H7 (cell line): Measurements from ENCODE around the gene CPPED1. TPM values are rescaled to one million over a fixed set of nuclear protein-coding genes. Genes with fewer than 3 reads are reported as not detected.

Experiments
- DNase-seq: peaks from one replicate; pipeline ENCODE4 v3.0.0; 2012
- H3K27me3 ChIP-seq: 2 replicates; pipeline ENCODE4 v1.6.0; 2011; ENCODE audit warnings: mild to moderate bottlenecking, low read length; ENCODE audit not compliant: control insufficient read depth, insufficient read depth
- H3K36me3 ChIP-seq: replicated peaks from 2 replicates; pipeline ENCODE4 v1.5.1; 2011; ENCODE audit warnings: low read length; ENCODE audit not compliant: control insufficient read depth, insufficient read depth
- H3K4me3 ChIP-seq: 2 replicates; pipeline ENCODE4 v1.5.1; 2011; ENCODE audit warnings: low read depth, mild to moderate bottlenecking, control low read depth, low read length, moderate library complexity; ENCODE audit not compliant: insufficient read depth
- total RNA-seq: library from RNA; depleted of rRNA; stranded (reverse); fragments of >200 nt; shearing (Covaris generic); gene quantifications from 2 replicates; pipeline ENCODE4 v1.2.3, GENCODE V29; 2014

CPPED1 gene
- total RNA-seq, 1 experiment from 2014 or later = 5.8 TPM

GRCh38 chr16:12680531-12680930 is 123.2 kb downstream of the CPPED1 start:
- Histone ChIP-seq H3K4me3 (no peak overlapping the region), H3K36me3 (no peaks in the 10 kb centered on the region), H3K27me3 (no peaks in the 10 kb centered on the region)
- peak; percentile 47 for DNase-seq

DNA sequence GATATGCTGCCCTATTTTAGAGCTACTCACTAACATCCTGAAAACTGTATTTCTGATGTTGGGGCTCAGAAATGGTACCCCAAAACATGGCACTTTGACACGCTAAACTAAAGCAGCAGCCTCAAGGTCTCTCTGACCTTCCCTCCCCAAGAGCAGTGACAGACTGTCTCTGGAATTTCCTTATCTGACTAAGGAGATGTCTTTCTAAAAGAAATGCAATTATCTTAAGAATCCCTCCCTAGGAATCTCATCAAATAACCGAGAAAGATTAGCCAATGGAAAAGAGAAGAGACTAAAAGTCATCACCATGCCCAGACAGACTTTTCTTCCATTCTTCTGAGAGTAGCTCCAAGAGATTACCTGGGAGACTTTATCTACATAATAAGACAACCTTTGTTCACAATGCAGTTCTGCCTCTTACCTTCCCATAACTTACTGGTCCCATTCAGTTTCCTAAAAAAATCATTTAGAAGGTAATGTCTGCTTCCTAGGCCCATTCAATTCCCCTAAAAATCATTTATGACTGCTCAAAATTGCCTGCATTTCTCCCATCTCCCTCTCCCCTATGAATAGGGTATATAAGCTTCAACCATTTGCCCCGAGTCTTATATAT is 123.9 kb downstream of the CPPED1 start:
- DNase-seq = peak; percentile 21
- no peaks in the 10 kb centered on the region for H3K36me3 ChIP-seq
- no peak overlapping the region for H3K4me3 ChIP-seq
- no peaks in the 10 kb centered on the region for H3K27me3 ChIP-seq

DNA sequence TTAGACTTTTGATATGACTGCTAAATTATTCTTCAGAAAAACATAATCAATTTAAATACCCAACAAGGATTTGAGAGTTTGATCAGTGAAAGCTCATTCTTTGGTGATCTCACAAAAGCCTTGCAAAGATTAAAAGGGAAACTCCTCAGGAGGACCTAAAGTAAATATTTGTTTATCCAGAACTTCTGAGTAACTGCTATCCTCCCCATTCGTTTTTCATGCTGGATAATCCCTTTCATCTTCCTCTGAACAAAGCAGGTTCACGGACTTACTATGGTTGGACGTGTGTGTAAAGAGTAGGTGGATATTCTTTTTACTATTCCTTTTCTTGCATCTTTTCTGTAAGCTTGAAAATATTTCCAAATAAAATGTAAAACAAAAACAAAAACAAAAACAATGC is 124.7 kb downstream of the CPPED1 start:
- Histone ChIP-seq H3K27me3 (no peaks in the 10 kb centered on the region), H3K4me3 (no peak overlapping the region), H3K36me3 (no peaks in the 10 kb centered on the region)
- no peak for DNase-seq

- Histone ChIP-seq H3K36me3 (no peaks in the 10 kb centered on the region), H3K27me3 (no peaks in the 10 kb centered on the region), H3K4me3 (no peak overlapping the region)
- no peak for DNase-seq
Measured at GRCh38 chr16:12677502-12677901, 126.2 kb downstream of the CPPED1 start.

DNA sequence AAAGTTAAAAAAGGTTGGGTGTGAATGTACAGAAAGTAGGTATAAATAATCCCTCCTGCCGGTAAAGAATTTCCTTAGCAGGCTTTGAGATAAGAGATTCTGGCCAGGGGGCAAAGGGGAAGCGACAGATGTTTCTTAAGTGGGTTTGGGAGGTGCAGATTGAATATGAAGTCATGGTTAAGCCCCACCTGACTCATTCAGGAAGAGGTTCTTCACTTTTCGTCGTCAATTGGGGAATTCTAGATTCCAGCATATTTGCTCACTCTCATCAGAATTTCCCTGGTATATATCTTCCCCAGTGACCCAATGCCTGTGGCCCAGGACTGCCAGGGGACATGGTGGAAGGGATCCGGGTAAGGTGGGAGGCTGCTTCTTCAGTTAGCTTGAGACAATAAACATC is 127.8 kb downstream of the CPPED1 start:
- Histone ChIP-seq H3K27me3 (no peaks in the 10 kb centered on the region), H3K4me3 (no peak overlapping the region), H3K36me3 (no peaks in the 10 kb centered on the region)
- DNase-seq = no peak

DNA sequence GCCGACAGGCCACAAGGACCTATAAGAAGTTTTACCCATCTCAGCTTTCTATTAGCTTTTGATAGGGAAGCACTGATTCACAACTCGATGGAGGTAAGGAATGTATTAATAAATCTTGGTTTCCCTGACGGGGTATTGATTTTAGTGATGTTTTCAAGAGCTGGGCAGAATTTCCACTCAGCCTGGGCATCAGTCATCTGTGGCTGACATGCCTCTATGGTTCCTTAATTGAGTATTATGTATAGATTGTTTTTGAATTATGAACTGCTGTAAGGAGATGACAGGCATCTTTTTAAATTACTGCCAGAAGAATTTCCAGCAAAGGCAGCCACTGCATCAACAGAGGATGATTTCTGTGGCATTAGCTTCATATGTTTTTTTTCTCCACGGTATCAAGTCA is 128.6 kb downstream of the CPPED1 start:
- no peaks in the 10 kb centered on the region for H3K36me3 ChIP-seq
- no peaks in the 10 kb centered on the region for H3K27me3 ChIP-seq
- no peak for DNase-seq
- H3K4me3 ChIP-seq = no peak overlapping the region

GRCh38 chr16:12674524-12674923 is 129.2 kb downstream of the CPPED1 start:
- no peak for DNase-seq
- H3K36me3 ChIP-seq = no peaks in the 10 kb centered on the region
- no peak overlapping the region for H3K4me3 ChIP-seq
- H3K27me3 ChIP-seq = no peaks in the 10 kb centered on the region

DNA sequence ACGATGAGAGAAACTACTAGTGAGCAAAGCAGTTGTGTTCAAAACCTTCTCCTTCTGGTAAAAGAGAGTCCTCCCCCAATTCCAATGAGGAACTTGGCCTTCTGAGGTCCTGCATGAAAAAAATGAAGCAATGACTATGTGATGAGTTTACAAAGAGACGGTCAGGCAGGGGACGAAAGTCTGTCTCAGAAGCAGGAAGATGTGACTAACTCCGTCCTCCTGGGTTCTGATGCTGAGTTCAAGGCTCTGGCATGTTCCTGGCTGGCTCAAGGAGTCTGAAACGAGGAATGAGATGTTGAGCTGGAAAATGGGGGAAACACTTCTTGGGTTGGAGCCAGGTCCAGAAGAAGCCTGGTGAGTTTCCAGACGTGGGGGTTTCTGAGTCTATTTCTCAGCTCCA is 129.6 kb downstream of the CPPED1 start:
- no peak for DNase-seq
- H3K4me3 ChIP-seq = no peak overlapping the region
- no peaks in the 10 kb centered on the region for H3K27me3 ChIP-seq
- no peaks in the 10 kb centered on the region for H3K36me3 ChIP-seq

DNA sequence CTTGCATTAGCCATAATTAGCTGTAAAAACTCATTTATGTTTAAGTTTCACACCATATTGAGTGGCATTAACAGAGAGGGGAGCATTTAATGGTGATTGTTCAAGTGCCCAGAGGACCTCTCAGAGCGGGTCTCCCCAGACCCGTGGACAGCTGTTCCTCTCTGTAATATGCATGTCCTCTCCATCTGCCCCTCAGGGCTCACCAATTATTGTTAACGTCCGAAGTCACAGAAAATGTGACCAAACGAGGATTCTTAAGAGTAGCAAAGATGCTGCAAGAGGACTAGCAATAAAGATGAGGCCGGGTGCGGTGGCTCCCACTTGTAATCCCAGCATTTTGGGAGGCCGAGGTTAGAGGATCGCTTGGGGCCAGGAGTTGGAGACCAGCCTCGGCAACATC is 130.2 kb downstream of the CPPED1 start:
- no peaks in the 10 kb centered on the region for H3K36me3 ChIP-seq
- DNase-seq = no peak
- H3K4me3 ChIP-seq = no peak overlapping the region
- no peaks in the 10 kb centered on the region for H3K27me3 ChIP-seq

DNA sequence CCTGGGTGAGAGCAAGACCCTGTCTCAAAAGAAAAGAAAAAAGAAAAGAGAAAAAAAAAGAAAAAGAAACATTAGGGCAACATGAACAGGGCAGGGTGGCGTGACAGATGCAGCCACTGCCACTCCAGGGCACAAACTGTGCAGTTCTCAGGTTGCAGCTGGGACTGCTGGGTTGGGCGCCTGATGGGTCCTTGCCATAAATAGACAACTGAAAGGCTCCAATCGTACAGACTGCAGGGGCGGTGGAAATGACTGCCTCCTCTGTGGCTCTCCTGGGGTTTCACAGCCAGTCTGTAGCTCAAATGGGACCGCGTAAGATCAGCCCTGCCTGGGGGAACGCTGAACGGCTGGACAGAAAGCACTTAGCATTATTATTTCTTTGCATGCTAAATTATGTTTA is 130.7 kb downstream of the CPPED1 start:
- Histone ChIP-seq H3K27me3 (no peaks in the 10 kb centered on the region), H3K4me3 (no peak overlapping the region)

DNA sequence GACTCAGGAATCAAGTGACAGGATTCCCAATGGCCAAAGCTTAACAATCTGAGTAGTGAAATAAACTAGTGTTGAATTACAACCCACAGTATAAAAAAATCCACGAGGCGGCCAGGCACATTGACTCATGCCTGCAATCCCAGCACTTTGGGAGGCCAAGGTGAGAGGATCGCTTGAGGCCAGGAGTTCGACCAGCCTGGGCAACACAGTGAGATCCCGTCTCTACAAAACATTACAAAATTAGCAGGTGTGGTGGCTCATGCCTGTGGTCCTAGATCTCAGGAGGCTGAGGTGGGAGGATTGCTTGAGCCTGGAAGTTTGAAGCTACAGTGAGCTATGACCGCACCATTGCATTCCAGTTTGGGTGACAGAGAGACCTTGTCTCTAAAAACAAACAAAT is 133.8 kb downstream of the CPPED1 start:
- no peak for DNase-seq
- Histone ChIP-seq H3K4me3 (no peak overlapping the region), H3K36me3 (no peaks in the 10 kb centered on the region), H3K27me3 (no peaks in the 10 kb centered on the region)

More for the DNA sequence above, 130.7 kb downstream of the CPPED1 start:
- no peaks in the 10 kb centered on the region for H3K36me3 ChIP-seq
- no peak for DNase-seq

DNA sequence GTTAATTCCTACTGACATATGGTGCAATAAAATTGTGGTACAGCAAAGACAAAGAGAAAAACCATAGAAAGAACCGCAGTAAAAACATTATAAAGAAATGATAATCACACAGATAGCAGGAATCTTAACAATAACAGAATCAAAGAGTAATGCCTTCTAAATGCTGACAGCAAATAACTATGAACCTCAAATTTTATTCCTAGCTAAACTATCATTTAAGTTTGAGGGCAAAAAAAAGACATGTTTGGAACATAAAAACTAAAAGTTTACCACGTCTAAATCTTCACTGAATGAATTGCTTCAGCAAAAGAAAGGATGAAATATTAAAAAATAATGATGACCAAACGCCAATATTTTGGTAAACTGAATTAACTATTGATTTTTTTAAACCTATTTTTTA is 135.8 kb downstream of the CPPED1 start:
- DNase-seq = no peak
- Histone ChIP-seq H3K27me3 (no peaks in the 10 kb centered on the region), H3K4me3 (no peak overlapping the region), H3K36me3 (no peaks in the 10 kb centered on the region)

- DNase-seq = no peak
- H3K27me3 ChIP-seq = no peaks in the 10 kb centered on the region
- H3K36me3 ChIP-seq = no peaks in the 10 kb centered on the region
- H3K4me3 ChIP-seq = no peak overlapping the region
Measured at GRCh38 chr16:12664164-12664733, 139.4 kb downstream of the CPPED1 start.

GRCh38 chr16:12661656-12662172 is 142.0 kb downstream of the CPPED1 start:
- Histone ChIP-seq H3K27me3 (no peaks in the 10 kb centered on the region), H3K4me3 (no peak overlapping the region), H3K36me3 (no peaks in the 10 kb centered on the region)
- peak; percentile 72 for DNase-seq

- Histone ChIP-seq H3K4me3 (no peak overlapping the region), H3K27me3 (no peaks in the 10 kb centered on the region), H3K36me3 (no peaks in the 10 kb centered on the region)
- no peak for DNase-seq
Measured at GRCh38 chr16:12659871-12660270, 143.8 kb downstream of the CPPED1 start.
